H9 (cell line): ENCODE data around the gene TRAPPC2L. TPM values are rescaled to one million over a fixed set of nuclear protein-coding genes. Genes with fewer than 3 reads are reported as not detected.

Experiments used
- DNase-seq: peaks from one replicate; pipeline ENCODE4 v3.0.0-alpha.2; 2017
- H2AFZ ChIP-seq: one replicate; pipeline ENCODE4 v1.6.1; 2013; ENCODE audit warnings: mild to moderate bottlenecking, low read length, control low read depth, moderate library complexity
- H2AK5ac ChIP-seq: 2 replicates; pipeline ENCODE4 v1.6.1; 2013; ENCODE audit warnings: low read length, control low read depth, mixed read lengths; ENCODE audit not compliant: insufficient read length
- H2BK120ac ChIP-seq: one replicate; pipeline ENCODE4 v1.6.1; 2013; ENCODE audit warnings: low read depth, mild to moderate bottlenecking, low read length, control low read depth, inconsistent platforms; ENCODE audit not compliant: poor library complexity, severe bottlenecking
- H2BK12ac ChIP-seq: 2 replicates; pipeline ENCODE4 v1.6.1; 2013; ENCODE audit warnings: low read length, control low read depth, mixed read lengths, low read depth; ENCODE audit not compliant: insufficient read length
- H2BK15ac ChIP-seq: 2 replicates; pipeline ENCODE4 v1.6.1; 2013; ENCODE audit warnings: low read depth, low read length, control low read depth
- H2BK20ac ChIP-seq: one replicate; pipeline ENCODE4 v1.6.1; 2013; ENCODE audit warnings: low read depth, mild to moderate bottlenecking, low read length, control low read depth, inconsistent platforms; ENCODE audit not compliant: poor library complexity, severe bottlenecking
- H2BK5ac ChIP-seq: 2 replicates; pipeline ENCODE4 v1.6.1; 2013; ENCODE audit warnings: low read length, control low read depth, mixed read lengths; ENCODE audit not compliant: insufficient read length
- H3K14ac ChIP-seq: 2 replicates; pipeline ENCODE4 v1.6.1; 2013; ENCODE audit warnings: low read length, control low read depth; ENCODE audit not compliant: insufficient read depth
- H3K18ac ChIP-seq: 2 replicates; pipeline ENCODE4 v1.6.1; 2013; ENCODE audit warnings: low read depth, mild to moderate bottlenecking, mixed read lengths, low read length, control low read depth; ENCODE audit not compliant: insufficient read length
- H3K23ac ChIP-seq: 2 replicates; pipeline ENCODE4 v1.6.1; 2013; ENCODE audit warnings: low read length, control low read depth, mixed read lengths, low read depth; ENCODE audit not compliant: insufficient read length
- H3K23me2 ChIP-seq: 2 replicates; pipeline ENCODE4 v1.6.1; 2013; ENCODE audit warnings: low read depth, mild to moderate bottlenecking, mixed read lengths, low read length, control low read depth; ENCODE audit not compliant: insufficient read length, poor library complexity, severe bottlenecking
- H3K27ac ChIP-seq: 2 replicates; pipeline ENCODE4 v1.5.1; 2013; ENCODE audit warnings: low read length, control low read depth, mixed read lengths, low read depth; ENCODE audit not compliant: insufficient read length
- H3K27me3 ChIP-seq: 2 replicates; pipeline ENCODE4 v1.6.1; 2013; ENCODE audit warnings: low read length, control low read depth, inconsistent platforms; ENCODE audit not compliant: insufficient read depth
- H3K4ac ChIP-seq: 2 replicates; pipeline ENCODE4 v1.6.1; 2013; ENCODE audit warnings: low read depth, mild to moderate bottlenecking, control low read depth, inconsistent platforms, low read length, moderate library complexity
- H3K4me1 ChIP-seq: 2 replicates; pipeline ENCODE4 v1.6.1; 2013; ENCODE audit warnings: low read length, control low read depth, inconsistent platforms; ENCODE audit not compliant: insufficient read depth
- H3K4me2 ChIP-seq: 2 replicates; pipeline ENCODE4 v1.6.1; 2013; ENCODE audit warnings: low read length, control low read depth, mixed read lengths; ENCODE audit not compliant: insufficient read length, insufficient read depth
- H3K56ac ChIP-seq: 2 replicates; pipeline ENCODE4 v1.6.1; 2013; ENCODE audit warnings: low read depth, mild to moderate bottlenecking, mixed read lengths, low read length, control low read depth; ENCODE audit not compliant: insufficient read length
- H3K79me1 ChIP-seq: 2 replicates; pipeline ENCODE4 v1.6.1; 2013; ENCODE audit warnings: low read depth, mild to moderate bottlenecking, moderate library complexity, low read length, control low read depth, inconsistent platforms; ENCODE audit not compliant: insufficient read depth, poor library complexity, severe bottlenecking
- H3K79me2 ChIP-seq: 2 replicates; pipeline ENCODE4 v1.6.1; 2013; ENCODE audit warnings: low read length, control low read depth, inconsistent platforms; ENCODE audit not compliant: insufficient read depth
- H3K9ac ChIP-seq: 2 replicates; pipeline ENCODE4 v1.6.1; 2013; ENCODE audit warnings: low read length, control low read depth, mixed read lengths; ENCODE audit not compliant: insufficient read length; ENCODE audit errors: extremely low read depth
- H3K9me3 ChIP-seq: one replicate; pipeline ENCODE4 v1.6.1; 2013; ENCODE audit warnings: low read depth, low read length, inconsistent platforms; ENCODE audit not compliant: control insufficient read depth
- H3T11ph ChIP-seq: one replicate; pipeline ENCODE4 v1.6.1; 2013; ENCODE audit warnings: mild to moderate bottlenecking, low read length, control low read depth, inconsistent platforms
- H4K20me1 ChIP-seq: one replicate; pipeline ENCODE4 v1.6.1; 2013; ENCODE audit not compliant: control insufficient read depth, insufficient read length, insufficient read depth
- H4K5ac ChIP-seq: 2 replicates; pipeline ENCODE4 v1.6.1; 2013; ENCODE audit warnings: low read depth, mild to moderate bottlenecking, mixed read lengths, low read length, control low read depth; ENCODE audit not compliant: insufficient read length
- H4K8ac ChIP-seq: replicated peaks from 2 replicates; pipeline ENCODE4 v1.6.1; 2013; ENCODE audit warnings: low read length, control low read depth, mixed read lengths, low read depth; ENCODE audit not compliant: insufficient read length
- H4K91ac ChIP-seq: 2 replicates; pipeline ENCODE4 v1.6.1; 2013; ENCODE audit warnings: low read depth, mild to moderate bottlenecking, moderate library complexity, mixed read lengths, low read length, control low read depth; ENCODE audit not compliant: insufficient read length
- H3K27ac Mint-ChIP-seq, 3 experiments: 2 replicates in 2 of 3; 3 replicates in 1 of 3; pipeline ENCODE4 v1.8.0; 2020 to 2021; ENCODE audit warnings: mixed read lengths in 3 of 3, mild to moderate bottlenecking in 1 of 3, moderate library complexity in 1 of 3
- H3K27me3 Mint-ChIP-seq: 2 replicates; pipeline ENCODE4 v1.8.0; 2021; ENCODE audit warnings: low read depth, mild to moderate bottlenecking, moderate library complexity, mixed read lengths
- H3K36me3 Mint-ChIP-seq, 3 experiments: 2 replicates in 2 of 3; 3 replicates in 1 of 3; pipeline ENCODE4 v1.8.0; 2020 to 2021; ENCODE audit warnings: low read depth in 3 of 3, mixed read lengths in 3 of 3; ENCODE audit not compliant: insufficient read depth in 1 of 3
- H3K4me1 Mint-ChIP-seq, 2 experiments: 2 replicates each; pipeline ENCODE4 v1.8.0; 2020; ENCODE audit warnings: mixed read lengths in 2 of 2
- H3K4me3 Mint-ChIP-seq, 2 experiments: 2 replicates in 1 of 2; 3 replicates in 1 of 2; pipeline ENCODE4 v1.8.0; 2020 to 2021; ENCODE audit warnings: mild to moderate bottlenecking in 2 of 2, mixed read lengths in 2 of 2, moderate library complexity in 1 of 2
- H3K9me3 Mint-ChIP-seq, 2 experiments: 2 replicates in 1 of 2; 3 replicates in 1 of 2; pipeline ENCODE4 v1.8.0; 2020; ENCODE audit warnings: mild to moderate bottlenecking in 2 of 2, mixed read lengths in 2 of 2, moderate library complexity in 1 of 2
- CTCF ChIP-seq: fragments of 200-600 bp; sonication (generic); conservative IDR thresholded peaks from 3 replicates; pipeline ENCODE4 v1.8.0; 2021; ENCODE audit warnings: antibody characterized with exemption, mild to moderate bottlenecking
- WGBS: extraction: QIAGEN DNeasy Blood & Tissue Kit; methylation state at CpG from one replicate; pipeline ENCODE4 v1.1.7; 2013; ENCODE audit warnings: missing lambda C conversion rate, low lambda C conversion rate, mixed read lengths; ENCODE audit not compliant: insufficient read length; ENCODE audit errors: extremely low coverage; 5-methylcytosine and 5-hydroxymethylcytosine counted together
- total RNA-seq: library from RNA; stranded (reverse); gene quantifications from 2 replicates; pipeline ENCODE4 v1.2.1, GENCODE V29; 2021

The TRAPPC2L gene
- total RNA-seq, 1 experiment from 2014 or later = 90.3 TPM

GRCh38 chr16:88840600-88841215 lies 16.2 kb upstream of the TRAPPC2L start:
- Mint-ChIP-seq H3K36me3 (peaks cover 4 to 11% (median 9%) of the 10 kb centered on the region in 3 experiments; a peak in 6 of 7 replicates), H3K9me3 (no peaks in the 10 kb centered on the region), H3K27ac (no peak overlapping the region), H3K4me1 (no peaks in the 10 kb centered on the region), H3K27me3 (no peaks in the 10 kb centered on the region), H3K4me3 (no peak overlapping the region)
- no peak overlapping the region for H2BK120ac ChIP-seq
- no peak overlapping the region for H3T11ph ChIP-seq
- no peaks in the 10 kb centered on the region for H4K20me1 ChIP-seq
- H2BK20ac ChIP-seq = no peak overlapping the region
- H3K23me2 ChIP-seq = no peaks in the 10 kb centered on the region
- no peak overlapping the region for H4K8ac ChIP-seq
- no peak overlapping the region for H3K4me2 ChIP-seq
- no peak overlapping the region for H3K14ac ChIP-seq
- no peak overlapping the region for H4K91ac ChIP-seq
- TF ChIP-seq CTCF = no peak
- no peaks in the 10 kb centered on the region for H3K79me2 ChIP-seq
- no CpG with 5 or more reads among the region's 30 CpGs for WGBS
- H3K27ac ChIP-seq = no peak overlapping the region
- no peaks in the 10 kb centered on the region for H3K27me3 ChIP-seq
- no peak overlapping the region for H3K18ac ChIP-seq
- no peak overlapping the region for H2AFZ ChIP-seq
- no peak overlapping the region for H2BK5ac ChIP-seq
- H3K9me3 ChIP-seq = no peaks in the 10 kb centered on the region
- H3K4me1 ChIP-seq = no peaks in the 10 kb centered on the region
- no peak overlapping the region for H2BK12ac ChIP-seq
- no peak overlapping the region for H3K56ac ChIP-seq
- DNase-seq = no peak
- no peak overlapping the region for H4K5ac ChIP-seq
- H2AK5ac ChIP-seq = no peak overlapping the region
- no peaks in the 10 kb centered on the region for H3K79me1 ChIP-seq
- H3K9ac ChIP-seq = no peak overlapping the region
- no peak overlapping the region for H3K23ac ChIP-seq
- H2BK15ac ChIP-seq = no peak overlapping the region
- no peak overlapping the region for H3K4ac ChIP-seq
